ENCODE results near the gene PDCD11. TPM values are rescaled to one million over a fixed set of nuclear protein-coding genes. Genes with fewer than 3 reads are reported as not detected.
"Not testable (repeated sequence)": the region's sequence is repeated elsewhere in the genome, so short reads cannot be mapped to it uniquely, and the experiment has no call there.

PDCD11 gene
- total RNA-seq, 2 donors from 2014 or later = 13.0 to 32.0 TPM

DNA sequence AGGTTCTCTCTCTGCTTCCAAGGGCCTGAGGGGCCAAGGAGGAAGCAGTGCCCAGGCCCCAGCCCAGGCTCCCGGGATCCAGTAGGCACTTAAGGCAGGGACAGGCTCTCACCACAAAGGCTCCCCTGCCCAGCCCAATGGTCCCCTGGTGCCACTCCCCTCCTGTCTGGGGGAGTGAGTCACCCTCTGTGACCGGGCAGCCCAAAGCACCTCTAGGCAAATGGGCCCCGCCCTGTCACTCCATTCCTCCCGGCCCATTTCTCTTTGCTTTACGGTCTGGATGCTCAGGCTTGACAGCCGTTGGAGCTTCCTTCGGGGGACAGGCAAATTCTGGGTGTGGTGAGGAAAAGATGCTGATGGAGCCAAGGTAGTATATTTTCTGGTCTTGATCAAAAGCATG, 82.7 kb downstream of the PDCD11 start, which contains the start of gene CALHM3:
CALHM3 (minus strand) TSS at position 106 of the 400 bp plus-strand sequence. CDS start 208 bp downstream, outside the sequence.
- intact Hi-C loops (cut with DNase I) = loop anchor here (5.0 kb wide), 1 partner anchor 57 kb away; no protein-coding TSS in a partner anchor
- Histone ChIP-seq H3K9me3 (no peaks in the 10 kb centered on the region), H3K36me3 (replicated peaks in 1 of 2; ENCODE audit: insufficient read depth in 1 of 2, low read depth in 2 of 2) (no peaks in the 10 kb centered on the region), H3K4me3 (no peak within 1 kb of the TSS), H3K27me3 (no peaks in the 10 kb centered on the region), H3K4me1 (peaks cover 8% of the 10 kb centered on the region), H3K27ac (no peak within 1 kb of the TSS)
- DNase-seq (no peak), ATAC-seq (no peak)
- no peak for TF ChIP-seq CTCF (IDR thresholded peaks at IDR 0.05)
- TF ChIP-seq POLR2A (IDR thresholded peaks at IDR 0.05) = no peak
- WGBS, 2 donors = 66 to 76% methylated on average over 4 to 7 of the region's 7 CpGs

DNA sequence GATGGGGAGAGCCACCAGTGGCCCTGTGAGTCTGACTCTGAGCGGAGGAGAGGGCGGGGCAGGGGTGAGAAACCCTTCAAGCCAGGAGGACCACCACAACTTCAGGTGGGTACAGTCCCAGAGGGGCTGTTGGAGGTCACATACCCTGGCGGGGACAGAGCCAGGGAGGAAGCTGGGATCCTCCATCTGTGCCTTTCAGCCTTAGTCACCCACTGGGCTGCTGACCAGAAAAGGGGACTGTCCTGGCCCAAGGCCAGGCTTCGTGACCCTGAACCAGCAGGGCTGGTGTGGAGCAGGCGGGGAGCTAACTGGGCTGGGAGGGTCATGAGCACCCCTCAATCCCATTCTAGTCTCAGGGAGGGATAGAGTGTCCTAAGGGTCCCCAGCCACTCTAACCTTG, 84.1 kb downstream of the PDCD11 start:
- Histone ChIP-seq H3K9me3 (no peaks in the 10 kb centered on the region), H3K4me3 (no peak overlapping the region), H3K36me3 (replicated peaks in 1 of 2; ENCODE audit: insufficient read depth in 1 of 2, low read depth in 2 of 2) (no peaks in the 10 kb centered on the region), H3K4me1 (peaks cover 8% of the 10 kb centered on the region), H3K27me3 (no peaks in the 10 kb centered on the region), H3K27ac (peak overlapping the region in 1 of 4 donors; percentile 11)
- intact Hi-C loops (cut with DNase I) = no loop called here
- TF ChIP-seq CTCF (IDR thresholded peaks at IDR 0.05) (no peak), POLR2A (IDR thresholded peaks at IDR 0.05) (no peak)
- ATAC-seq = peak; percentile 50
- DNase-seq = peak; percentile 44 to 81 (median 60)
- WGBS, 2 donors = 52 to 61% methylated on average over 4 to 5 of the region's 5 CpGs

DNA sequence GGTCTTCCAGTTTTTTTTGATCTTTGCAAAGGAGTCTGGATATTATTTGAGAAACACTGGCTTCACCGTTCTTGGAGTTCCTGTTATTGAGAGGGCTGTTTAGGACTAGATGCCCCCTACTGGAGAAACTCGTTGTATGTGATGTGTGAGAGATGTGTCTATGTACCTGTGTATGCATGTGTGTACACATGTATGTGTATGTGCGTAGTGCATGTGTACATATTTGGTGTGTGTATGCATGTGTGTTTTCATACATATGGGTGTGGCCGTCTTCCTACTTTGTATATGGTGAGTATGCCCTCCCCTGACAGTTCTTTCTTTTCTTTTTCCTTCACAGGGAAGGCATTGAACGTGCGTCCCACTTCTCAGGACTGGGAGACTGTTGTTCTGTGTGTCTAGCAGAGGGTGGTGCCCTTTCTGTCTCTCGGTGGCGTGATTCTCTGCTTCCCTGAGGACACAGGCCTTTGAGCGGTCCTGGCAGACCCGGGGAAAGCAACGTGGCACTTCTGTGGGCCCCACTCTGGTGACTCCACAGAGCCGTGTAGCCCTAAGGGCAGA, 85.6 kb downstream of the PDCD11 start:
- Histone ChIP-seq H3K9me3 (no peaks in the 10 kb centered on the region), H3K4me3 (no peak overlapping the region), H3K4me1 (peaks cover 8% of the 10 kb centered on the region), H3K27ac (no peak overlapping the region), H3K36me3 (replicated peaks in 1 of 2; ENCODE audit: insufficient read depth in 1 of 2, low read depth in 2 of 2) (no peaks in the 10 kb centered on the region), H3K27me3 (no peaks in the 10 kb centered on the region)
- peak; percentile 55 for ATAC-seq
- TF ChIP-seq POLR2A (IDR thresholded peaks at IDR 0.05) (no peak), CTCF (IDR thresholded peaks at IDR 0.05) (peak; percentile 25 to 61 (median 46))
- 53 to 59% methylated on average over 11 to 12 of the region's 12 CpGs for WGBS, 2 donors
- intact Hi-C loops (cut with DNase I) = no loop called here
- peak in 2 of 4 donors; percentile 37 to 65 for DNase-seq

GRCh38 chr10:103486635-103487409, 90.4 kb downstream of the PDCD11 start:
- H3K27me3 ChIP-seq; H3K36me3 ChIP-seq (replicated peaks in 1 of 2; ENCODE audit: insufficient read depth in 1 of 2, low read depth in 2 of 2); ATAC-seq; H3K9me3 ChIP-seq; intact Hi-C loops (cut with DNase I); DNase-seq; H3K27ac ChIP-seq; H3K4me3 ChIP-seq; H3K4me1 ChIP-seq: not testable (repeated sequence)
- WGBS, 2 donors = 77 to 90% methylated on average over 7 to 8 of the region's 8 CpGs

DNA sequence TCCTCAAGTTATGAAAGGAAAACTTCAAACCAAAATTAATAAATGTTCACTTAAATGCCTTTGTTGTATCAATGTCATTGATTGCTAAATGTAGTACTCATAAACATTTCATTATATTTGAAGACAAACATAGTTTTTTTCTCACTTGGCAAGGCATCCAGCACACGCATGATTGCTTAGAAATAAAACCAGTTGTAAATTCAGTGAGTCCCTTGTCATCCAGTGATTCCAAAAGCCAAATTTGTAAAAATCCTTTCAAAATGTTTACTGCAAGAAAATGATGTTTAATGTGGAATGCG, 90.9 kb downstream of the PDCD11 start:
- Histone ChIP-seq H3K27me3 (no peaks in the 10 kb centered on the region), H3K36me3 (replicated peaks in 1 of 2; ENCODE audit: insufficient read depth in 1 of 2, low read depth in 2 of 2) (no peaks in the 10 kb centered on the region), H3K4me1 (peaks cover 3% of the 10 kb centered on the region), H3K4me3 (no peak overlapping the region), H3K9me3 (no peaks in the 10 kb centered on the region), H3K27ac (no peak overlapping the region)
- DNase-seq (no peak), ATAC-seq (no peak)
- intact Hi-C loops (cut with DNase I) = no loop called here
- TF ChIP-seq POLR2A (IDR thresholded peaks at IDR 0.05) = no peak
- TF ChIP-seq CTCF (IDR thresholded peaks at IDR 0.05) = no peak
- WGBS, 2 donors = 57 to 62% methylated on average over 2 of the region's 2 CpGs
